BLaER1 treated with 17β-estradiol and CSF1 and Interleukin-3, amounts not matched to agents 10 nM and 100 nM (cell line): ENCODE measurements around the gene MPRIP.

Experiments used
- H3K27ac ChIP-seq, 11 experiments: shearing (Covaris generic); formaldehyde crosslinking; 2 replicates each; pipeline ENCODE4 v1.8.1; 2022
- H3K27me3 ChIP-seq, 11 experiments: shearing (Covaris generic); formaldehyde crosslinking; 2 replicates each; pipeline ENCODE4 v1.8.1; 2022
- H3K36me3 ChIP-seq, 11 experiments: shearing (Covaris generic); formaldehyde crosslinking; 2 replicates each; pipeline ENCODE4 v1.8.1; 2022
- H3K4me1 ChIP-seq, 10 experiments: shearing (Covaris generic); formaldehyde crosslinking; 2 replicates each; pipeline ENCODE4 v1.8.1; 2022
- H3K4me2 ChIP-seq, 11 experiments: shearing (Covaris generic); formaldehyde crosslinking; 2 replicates each; pipeline ENCODE4 v1.8.1; 2022
- H3K4me3 ChIP-seq, 10 experiments: shearing (Covaris generic); formaldehyde crosslinking; 2 replicates each; pipeline ENCODE4 v1.8.1; 2022
- H3K9ac ChIP-seq, 11 experiments: shearing (Covaris generic); formaldehyde crosslinking; 2 replicates each; pipeline ENCODE4 v1.8.1; 2022
- H3K9me3 ChIP-seq, 11 experiments: shearing (Covaris generic); formaldehyde crosslinking; replicated peaks in 1 of 11; 2 replicates each; pipeline ENCODE4 v1.8.1; 2022
- H4K20me1 ChIP-seq, 11 experiments: shearing (Covaris generic); formaldehyde crosslinking; 2 replicates each; pipeline ENCODE4 v1.8.1; 2022
- Cebpa-rat ChIP-seq, 11 experiments: shearing (Covaris generic); IDR thresholded peaks; 2 replicates each; pipeline ENCODE4 v1.8.1; 2022

MPRIP gene

GRCh38 chr17:17229416-17230384 is 187.4 kb downstream of the MPRIP start:
- no peaks in the 10 kb centered on the region for H3K27me3 ChIP-seq
- H3K27ac ChIP-seq = no peak overlapping the region
- peaks cover 0 to 27% (median 14%) of the 10 kb centered on the region in 10 experiments; a peak in 14 of 20 replicates for H3K4me1 ChIP-seq
- H3K36me3 ChIP-seq = peaks cover 78 to 88% (median 83%) of the 10 kb centered on the region in 11 experiments
- no peaks in the 10 kb centered on the region for H3K9me3 ChIP-seq
- H4K20me1 ChIP-seq = peaks cover 0 to 100% (median 26%) of the 10 kb centered on the region in 11 experiments; a peak in 16 of 22 replicates
- H3K9ac ChIP-seq = no peak overlapping the region
- H3K4me2 ChIP-seq = no peak overlapping the region
- no peak overlapping the region for H3K4me3 ChIP-seq
- TF ChIP-seq Cebpa-rat (IDR thresholded peaks at IDR 0.05) = no peak

DNA sequence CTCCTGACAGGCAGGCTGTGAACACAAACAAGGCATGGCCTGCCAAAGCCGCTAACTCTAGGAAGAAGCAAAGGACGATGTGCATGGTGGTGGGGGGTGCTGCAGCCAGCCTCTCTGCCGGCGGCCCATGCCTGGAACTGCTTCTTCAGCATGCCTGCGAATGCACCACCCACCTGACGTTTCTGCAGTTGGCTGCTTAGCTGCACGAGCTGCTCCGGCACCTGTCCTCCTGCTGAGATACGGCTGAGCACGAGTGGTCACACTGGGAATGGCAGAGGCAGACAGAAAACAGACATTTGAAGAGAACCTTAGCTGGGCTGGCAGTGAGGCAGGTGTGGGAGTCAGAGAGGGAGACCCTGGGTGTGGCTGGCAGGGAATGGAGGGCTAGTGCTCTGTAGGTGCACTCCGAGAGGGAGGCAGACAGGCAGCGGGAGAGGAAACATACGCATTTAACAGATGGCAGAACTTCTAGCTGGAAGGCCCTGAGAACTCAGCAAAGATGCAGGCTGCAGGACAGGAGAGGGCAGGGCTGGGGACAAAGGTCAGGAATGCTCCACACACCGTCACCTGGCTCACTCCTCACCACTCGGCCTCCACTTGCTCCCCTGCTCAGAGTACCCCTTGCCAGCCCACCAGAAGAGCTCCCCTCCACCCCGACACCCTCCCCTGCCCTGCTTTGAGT is 189.5 kb downstream of the MPRIP start:
- Histone ChIP-seq H3K27ac (no peak overlapping the region), H3K4me2 (no peak overlapping the region), H3K4me3 (no peak overlapping the region), H3K27me3 (no peaks in the 10 kb centered on the region), H4K20me1 (peaks cover 11 to 97% (median 42%) of the 10 kb centered on the region in 11 experiments; a peak in 18 of 22 replicates), H3K9ac (no peak overlapping the region; a peak in 1 of 22 replicates), H3K4me1 (peaks cover 15 to 32% (median 24%) of the 10 kb centered on the region in 10 experiments), H3K9me3 (no peaks in the 10 kb centered on the region), H3K36me3 (peaks cover 57 to 67% (median 62%) of the 10 kb centered on the region in 11 experiments)
- TF ChIP-seq Cebpa-rat (IDR thresholded peaks at IDR 0.05) = no peak

GRCh38 chr17:17232303-17232621 is 190.0 kb downstream of the MPRIP start:
- Histone ChIP-seq H3K4me3 (no peak overlapping the region), H3K9ac (peak overlapping the region in 2 of 11 experiments; percentile 18 to 31; a peak in 2 of 22 replicates), H3K4me2 (no peak overlapping the region), H4K20me1 (peaks cover 11 to 92% (median 42%) of the 10 kb centered on the region in 11 experiments; a peak in 18 of 22 replicates), H3K27me3 (no peaks in the 10 kb centered on the region), H3K36me3 (peaks cover 52 to 62% (median 57%) of the 10 kb centered on the region in 11 experiments), H3K9me3 (no peaks in the 10 kb centered on the region), H3K27ac (no peak overlapping the region), H3K4me1 (peaks cover 15 to 32% (median 24%) of the 10 kb centered on the region in 10 experiments)
- no peak for TF ChIP-seq Cebpa-rat (IDR thresholded peaks at IDR 0.05)

GRCh38 chr17:17235212-17236174 is 193.2 kb downstream of the MPRIP start:
- TF ChIP-seq Cebpa-rat (IDR thresholded peaks at IDR 0.05) = no peak
- Histone ChIP-seq H3K9me3 (no peaks in the 10 kb centered on the region), H3K36me3 (peaks cover 20 to 30% (median 25%) of the 10 kb centered on the region in 11 experiments), H3K9ac (peak overlapping the region; percentile 95 to 100 (median 98)), H3K27me3 (no peaks in the 10 kb centered on the region), H3K4me1 (peaks cover 21 to 36% (median 26%) of the 10 kb centered on the region in 10 experiments), H3K4me2 (peak overlapping the region; percentile 91 to 99 (median 96)), H3K27ac (peak overlapping the region in 3 of 11 experiments; percentile 99 to 100 (median 100); a peak in 5 of 22 replicates), H3K4me3 (peak overlapping the region; percentile 84 to 98 (median 94)), H4K20me1 (peaks cover 11 to 60% (median 37%) of the 10 kb centered on the region in 11 experiments; a peak in 18 of 22 replicates)

DNA sequence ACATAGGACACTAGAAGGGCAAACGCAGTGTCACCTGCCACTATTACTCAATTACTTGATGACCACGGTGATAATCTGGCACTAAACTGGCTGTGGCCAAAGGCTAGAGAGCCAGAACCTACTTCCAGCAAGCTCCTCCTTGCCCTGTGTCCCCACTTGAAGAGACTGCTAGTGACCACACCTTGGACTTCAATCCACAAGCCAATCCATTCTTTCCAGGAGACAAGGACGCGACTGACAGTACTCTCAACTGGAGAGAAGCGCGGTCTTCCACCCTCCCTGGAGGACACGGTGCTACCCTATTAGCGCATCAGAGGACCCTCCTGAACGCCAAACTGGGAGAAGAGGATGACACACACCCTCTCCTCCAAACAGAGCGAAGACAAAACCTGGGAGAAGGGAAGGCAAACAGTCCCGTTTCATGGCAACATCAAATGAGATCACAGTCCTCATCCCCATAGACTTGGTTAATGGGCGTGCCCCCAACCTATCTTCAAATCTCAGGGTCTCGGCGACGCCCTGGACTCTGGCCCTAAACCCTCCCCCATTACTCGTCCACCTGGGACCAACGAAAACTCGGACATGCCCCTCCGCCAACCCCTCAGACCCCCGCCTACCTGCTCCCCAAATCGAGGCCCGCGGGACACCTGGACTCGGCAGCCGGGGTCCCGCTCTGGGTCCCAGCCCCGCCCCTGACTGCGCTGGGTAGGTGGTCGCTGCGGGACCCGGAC is 194.2 kb downstream of the MPRIP start:
- H3K36me3 ChIP-seq = peaks cover 10 to 20% (median 15%) of the 10 kb centered on the region in 11 experiments
- H3K4me1 ChIP-seq = peaks cover 21 to 36% (median 26%) of the 10 kb centered on the region in 10 experiments
- H4K20me1 ChIP-seq = peaks cover 11 to 51% (median 37%) of the 10 kb centered on the region in 11 experiments; a peak in 18 of 22 replicates
- H3K27ac ChIP-seq = peak overlapping the region; percentile 98 to 100 (median 99)
- no peaks in the 10 kb centered on the region for H3K9me3 ChIP-seq
- peak overlapping the region; percentile 91 to 99 (median 96) for H3K4me2 ChIP-seq
- H3K9ac ChIP-seq = peak overlapping the region; percentile 95 to 100 (median 98)
- H3K4me3 ChIP-seq = peak overlapping the region; percentile 84 to 98 (median 94)
- H3K27me3 ChIP-seq = no peaks in the 10 kb centered on the region
- no peak for TF ChIP-seq Cebpa-rat (IDR thresholded peaks at IDR 0.05)

- Histone ChIP-seq H3K9ac (peak within 1 kb of the TSS; percentile 95 to 100 (median 98)), H3K4me2 (peak within 1 kb of the TSS; percentile 91 to 99 (median 96)), H3K9me3 (no peaks in the 10 kb centered on the region), H3K27ac (peak within 1 kb of the TSS; percentile 98 to 100 (median 99)), H4K20me1 (peaks cover 11 to 43% (median 29%) of the 10 kb centered on the region in 11 experiments; a peak in 18 of 22 replicates), H3K4me3 (peak within 1 kb of the TSS; percentile 84 to 98 (median 94)), H3K27me3 (no peaks in the 10 kb centered on the region), H3K4me1 (peaks cover 21 to 36% (median 26%) of the 10 kb centered on the region in 10 experiments), H3K36me3 (peaks cover 3 to 12% (median 8%) of the 10 kb centered on the region in 11 experiments; a peak in 19 of 22 replicates)
- TF ChIP-seq Cebpa-rat (IDR thresholded peaks at IDR 0.05) = no peak
Measured at GRCh38 chr17:17237026-17237799, 195.0 kb downstream of the MPRIP start, which contains the start of gene FLCN. TSS of gene FLCN (minus strand) at chr17:17237168. CDS start at chr17:17228137, 9,031 bp downstream.

- H3K36me3 ChIP-seq = peaks cover 0 to 8% (median 0%) of the 10 kb centered on the region in 11 experiments; a peak in 5 of 22 replicates
- H3K9ac ChIP-seq = 0 out of 22 replicates have a peak overlapping the region, but pooled peaks of 1 of the 11 experiments have one; percentile 2
- peaks cover 11 to 19% (median 16%) of the 10 kb centered on the region in 11 experiments; a peak in 17 of 22 replicates for H4K20me1 ChIP-seq
- no peak overlapping the region for H3K27ac ChIP-seq
- H3K4me1 ChIP-seq = peaks cover 17 to 35% (median 24%) of the 10 kb centered on the region in 10 experiments
- no peak overlapping the region for H3K4me3 ChIP-seq
- no peaks in the 10 kb centered on the region for H3K27me3 ChIP-seq
- TF ChIP-seq Cebpa-rat (IDR thresholded peaks at IDR 0.05) = no peak
- H3K4me2 ChIP-seq = 0 out of 22 replicates have a peak overlapping the region, but pooled peaks of 1 of the 11 experiments have one; percentile 4
- H3K9me3 ChIP-seq = no peaks in the 10 kb centered on the region
Measured at GRCh38 chr17:17239832-17240231, 197.6 kb downstream of the MPRIP start.
